C4-2B (cell line): ENCODE measurements around the gene TWSG1.

Experiments
- ZFX ChIP-seq: fragments of 450-650 bp; IDR thresholded peaks from 2 replicates; pipeline ENCODE4 v1.6.1; 2017
- TF ChIP-seq, protein P1 (sequence below): fragments of 450-650 bp; conservative IDR thresholded peaks from 2 replicates; pipeline ENCODE4 v1.5.1; 2017; ENCODE audit warnings: mild to moderate bottlenecking

DNA sequence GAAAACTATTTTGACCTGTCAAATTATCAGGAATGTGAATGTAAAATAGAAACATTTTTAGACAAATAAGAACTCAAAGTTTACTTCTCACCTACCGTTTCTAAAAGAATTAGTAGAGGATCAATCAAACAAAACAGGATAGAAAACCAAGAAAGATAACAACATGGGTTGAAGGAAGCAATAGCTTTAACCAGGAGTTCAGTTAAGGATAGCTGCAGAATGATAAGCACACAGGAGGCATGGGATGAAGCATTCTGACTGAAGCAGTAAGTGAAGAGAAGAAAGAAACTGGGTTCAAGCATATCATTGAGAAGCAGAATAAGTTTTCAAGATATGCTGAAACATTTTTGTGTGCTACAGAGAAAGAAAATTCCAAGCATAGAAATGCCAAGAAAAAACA lies 52.3 kb downstream of the TWSG1 start:
- TF ChIP-seq, protein P1, sequence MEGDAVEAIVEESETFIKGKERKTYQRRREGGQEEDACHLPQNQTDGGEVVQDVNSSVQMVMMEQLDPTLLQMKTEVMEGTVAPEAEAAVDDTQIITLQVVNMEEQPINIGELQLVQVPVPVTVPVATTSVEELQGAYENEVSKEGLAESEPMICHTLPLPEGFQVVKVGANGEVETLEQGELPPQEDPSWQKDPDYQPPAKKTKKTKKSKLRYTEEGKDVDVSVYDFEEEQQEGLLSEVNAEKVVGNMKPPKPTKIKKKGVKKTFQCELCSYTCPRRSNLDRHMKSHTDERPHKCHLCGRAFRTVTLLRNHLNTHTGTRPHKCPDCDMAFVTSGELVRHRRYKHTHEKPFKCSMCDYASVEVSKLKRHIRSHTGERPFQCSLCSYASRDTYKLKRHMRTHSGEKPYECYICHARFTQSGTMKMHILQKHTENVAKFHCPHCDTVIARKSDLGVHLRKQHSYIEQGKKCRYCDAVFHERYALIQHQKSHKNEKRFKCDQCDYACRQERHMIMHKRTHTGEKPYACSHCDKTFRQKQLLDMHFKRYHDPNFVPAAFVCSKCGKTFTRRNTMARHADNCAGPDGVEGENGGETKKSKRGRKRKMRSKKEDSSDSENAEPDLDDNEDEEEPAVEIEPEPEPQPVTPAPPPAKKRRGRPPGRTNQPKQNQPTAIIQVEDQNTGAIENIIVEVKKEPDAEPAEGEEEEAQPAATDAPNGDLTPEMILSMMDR: no peak
- TF ChIP-seq ZFX: no peak
